Measurements from ENCODE around the gene PSMC2.

DNA sequence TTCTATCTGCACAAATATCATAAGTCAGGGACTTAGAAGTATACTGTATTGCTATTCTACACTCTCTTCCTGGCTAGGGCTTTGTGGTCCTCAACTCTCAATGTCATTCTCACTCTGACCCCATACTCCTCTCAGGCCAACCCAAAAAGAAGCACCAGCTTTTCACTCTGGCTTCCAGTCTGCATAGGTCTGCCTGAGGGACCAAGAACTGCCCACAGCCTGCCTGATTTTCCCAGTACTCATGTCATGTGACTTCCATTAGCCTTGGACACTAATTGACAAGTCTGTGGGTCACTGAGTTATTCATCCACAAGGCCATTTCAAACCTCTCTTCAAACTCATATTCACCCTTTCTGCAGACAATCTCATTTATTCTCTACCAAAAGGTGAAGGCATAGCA is 30.4 kb upstream of the PSMC2 start:
- TF ChIP-seq CTCF (conservative IDR thresholded peaks at IDR 0.05; ENCODE audit: low read depth, low read length) (no peak), POLR2A (IDR thresholded peaks at IDR 0.05; ENCODE audit: low read depth, low read length) (no peak), RAD21 (IDR thresholded peaks at IDR 0.05; ENCODE audit: low read length) (no peak), CEBPB (IDR thresholded peaks at IDR 0.05; ENCODE audit: low read depth, low read length) (no peak), RFX5 (IDR thresholded peaks at IDR 0.05; ENCODE audit: low read depth, low read length) (no peak), BHLHE40 (IDR thresholded peaks at IDR 0.05; ENCODE audit: low read depth, low read length) (no peak)
- TF ChIP-seq, protein P1, sequence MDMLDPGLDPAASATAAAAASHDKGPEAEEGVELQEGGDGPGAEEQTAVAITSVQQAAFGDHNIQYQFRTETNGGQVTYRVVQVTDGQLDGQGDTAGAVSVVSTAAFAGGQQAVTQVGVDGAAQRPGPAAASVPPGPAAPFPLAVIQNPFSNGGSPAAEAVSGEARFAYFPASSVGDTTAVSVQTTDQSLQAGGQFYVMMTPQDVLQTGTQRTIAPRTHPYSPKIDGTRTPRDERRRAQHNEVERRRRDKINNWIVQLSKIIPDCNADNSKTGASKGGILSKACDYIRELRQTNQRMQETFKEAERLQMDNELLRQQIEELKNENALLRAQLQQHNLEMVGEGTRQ (IDR thresholded peaks at IDR 0.05; ENCODE audit: low read depth, low read length) = no peak

All from IMR-90 (cell line).